Fibroblast of skin of left quadriceps (primary cell): ENCODE data around the gene KCNJ8.

Experiments
- DNase-seq, 2 experiments: peaks; one replicate each; pipeline ENCODE4 v3.0.0-alpha.2; 2013; ENCODE audit warnings: low read depth in 2 of 2

The KCNJ8 gene

DNA sequence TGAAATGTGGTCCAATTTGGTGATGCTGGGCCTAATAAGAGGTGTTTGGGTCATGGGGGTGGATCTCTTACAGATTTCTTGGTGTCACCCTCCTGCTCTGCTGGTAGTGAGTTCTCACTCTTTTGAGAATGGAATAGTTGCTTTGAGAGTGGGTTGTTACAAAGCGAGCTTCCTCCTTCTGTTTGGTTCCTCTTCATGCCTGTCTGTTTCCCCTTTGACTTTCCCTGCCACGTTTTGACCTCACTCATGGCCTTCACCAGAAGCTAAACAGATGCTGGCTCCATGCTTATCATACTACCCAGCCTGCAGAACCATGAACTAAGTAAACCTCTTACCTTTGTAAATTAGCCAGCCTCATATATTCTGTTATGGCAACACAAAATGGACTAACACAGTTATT is 59.1 kb downstream of the KCNJ8 start:
- no peak for DNase-seq
